ENCODE data around the gene TTC19.
"Not testable (repeated sequence)": the region's sequence is repeated elsewhere in the genome, so short reads cannot be mapped to it uniquely, and the experiment has no call there.

TTC19 gene

DNA sequence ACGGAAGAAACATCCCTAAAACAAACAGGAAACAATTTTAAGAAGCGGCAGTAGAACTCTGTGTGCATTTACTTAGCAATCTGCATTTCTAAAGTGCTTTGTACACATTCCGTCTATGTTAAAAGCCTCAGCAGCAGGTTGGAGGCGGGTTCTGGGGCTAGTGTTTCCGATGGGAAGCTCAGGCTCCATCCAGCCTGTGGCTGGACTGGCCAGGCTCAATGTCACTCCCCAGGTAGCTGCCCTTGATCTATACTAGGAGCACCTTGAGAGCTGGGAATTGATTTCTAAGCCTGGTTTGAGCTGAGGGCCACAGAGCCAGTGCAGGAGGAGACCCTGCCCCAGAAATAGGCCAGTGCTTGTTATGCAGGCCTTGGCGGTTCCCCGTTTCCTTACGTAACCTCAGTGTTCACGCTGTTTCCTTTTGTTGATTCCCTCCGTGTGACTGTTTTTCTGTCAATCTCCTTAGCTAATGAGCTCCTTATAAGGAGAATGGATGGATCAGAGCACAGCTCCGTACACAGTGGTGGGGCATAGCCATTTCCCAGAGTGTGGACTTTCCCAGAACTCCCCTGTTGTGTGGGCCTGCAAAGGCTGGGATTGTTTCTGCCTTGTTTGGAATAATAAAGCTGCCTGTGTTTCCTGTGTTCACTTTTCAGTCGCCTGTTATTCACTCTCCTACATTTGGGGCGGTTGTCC, 33.3 kb upstream of the TTC19 start:
- Histone ChIP-seq H3K9me3 (ENCODE audit: low read length) (no peaks in the 10 kb centered on the region), H3K4me1 (ENCODE audit: insufficient read depth, low read length) (peaks cover 25% of the 10 kb centered on the region), H2AFZ (ENCODE audit: low read depth, low read length) (peak overlapping the region; percentile 48), H3K36me3 (ENCODE audit: insufficient read depth, low read length) (no peaks in the 10 kb centered on the region), H3K27me3 (ENCODE audit: insufficient read depth, low read length) (no peaks in the 10 kb centered on the region), H3K4me3 (ENCODE audit: low read length) (peak overlapping the region; percentile 44)

- peaks cover 25% of the 10 kb centered on the region for H3K4me1 ChIP-seq (ENCODE audit: insufficient read depth, low read length)
- no peaks in the 10 kb centered on the region for H3K9me3 ChIP-seq (ENCODE audit: low read length)
- H3K4me3 ChIP-seq (ENCODE audit: low read length): peak overlapping the region; percentile 44
- no peaks in the 10 kb centered on the region for H3K36me3 ChIP-seq (ENCODE audit: insufficient read depth, low read length)
- H3K27me3 ChIP-seq (ENCODE audit: insufficient read depth, low read length): no peaks in the 10 kb centered on the region
- peak overlapping the region; percentile 48 for H2AFZ ChIP-seq (ENCODE audit: low read depth, low read length)
These were observed 32.8 kb upstream of the TTC19 start for GRCh38 chr17:15966879-15967248.

DNA sequence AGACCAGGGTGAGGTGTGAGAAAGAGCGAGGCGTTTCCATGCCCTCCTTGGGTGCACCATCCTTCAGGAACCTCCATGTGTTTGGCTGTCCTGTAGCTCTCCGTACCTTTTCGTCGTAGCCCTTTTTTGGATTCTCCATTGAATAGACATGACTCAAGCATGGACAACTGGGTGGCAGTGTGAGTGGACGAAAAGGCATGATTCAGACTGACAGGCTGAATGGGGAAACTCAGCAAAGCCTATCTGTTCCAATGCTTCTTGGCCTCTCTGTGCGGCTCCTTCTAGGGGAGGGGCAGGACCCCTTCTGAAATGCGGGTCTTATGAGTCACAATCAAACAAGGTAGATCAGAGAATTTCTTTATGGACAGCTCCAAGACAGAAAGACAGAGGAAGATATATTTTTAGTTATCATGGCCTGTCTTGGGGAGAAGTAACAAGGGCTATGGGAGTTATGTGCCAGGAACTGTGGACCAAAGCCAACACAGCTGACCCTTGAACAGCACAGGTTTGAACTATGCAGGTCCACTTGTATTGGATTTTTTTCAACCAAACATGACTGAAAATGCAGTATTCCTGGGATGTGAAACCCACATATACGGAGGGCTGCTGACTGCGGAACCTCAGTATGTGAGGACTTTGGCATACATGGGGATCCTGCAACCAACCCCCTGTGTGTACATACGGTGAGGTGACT, 31.8 kb upstream of the TTC19 start:
- H3K4me3 ChIP-seq (ENCODE audit: low read length): no peak overlapping the region
- H3K4me1 ChIP-seq (ENCODE audit: insufficient read depth, low read length): peaks cover 25% of the 10 kb centered on the region
- H3K36me3 ChIP-seq (ENCODE audit: insufficient read depth, low read length): no peaks in the 10 kb centered on the region
- H3K27me3 ChIP-seq (ENCODE audit: insufficient read depth, low read length): no peaks in the 10 kb centered on the region
- H2AFZ ChIP-seq (ENCODE audit: low read depth, low read length): no peak overlapping the region
- H3K9me3 ChIP-seq (ENCODE audit: low read length): no peaks in the 10 kb centered on the region

- no peak overlapping the region for H2AFZ ChIP-seq (ENCODE audit: low read depth, low read length)
- no peaks in the 10 kb centered on the region for H3K27me3 ChIP-seq (ENCODE audit: insufficient read depth, low read length)
- no peaks in the 10 kb centered on the region for H3K9me3 ChIP-seq (ENCODE audit: low read length)
- H3K36me3 ChIP-seq (ENCODE audit: insufficient read depth, low read length): no peaks in the 10 kb centered on the region
- H3K4me3 ChIP-seq (ENCODE audit: low read length): no peak overlapping the region
- H3K4me1 ChIP-seq (ENCODE audit: insufficient read depth, low read length): peaks cover 25% of the 10 kb centered on the region
These were observed 30.2 kb upstream of the TTC19 start for GRCh38 chr17:15969463-15969862.

DNA sequence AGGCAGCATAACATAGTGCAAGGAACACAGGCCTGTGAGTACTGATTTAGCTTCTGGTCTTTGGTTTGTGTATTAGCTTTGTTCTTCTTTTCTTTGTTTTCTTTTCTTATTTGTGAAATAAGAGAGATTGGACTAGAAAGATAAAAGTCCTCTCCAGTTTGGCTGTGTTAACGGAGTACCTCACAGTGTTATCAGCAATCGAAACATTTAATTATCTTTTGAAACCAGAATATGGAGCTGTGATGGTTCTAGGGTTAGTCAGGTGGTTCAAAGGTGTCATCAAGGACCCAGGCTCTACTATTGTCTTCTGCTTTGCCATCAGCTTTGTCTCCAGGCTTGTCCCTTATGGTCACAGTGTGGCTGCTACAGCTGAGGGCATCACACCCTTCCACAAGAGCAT, 29.1 kb upstream of the TTC19 start:
- Histone ChIP-seq H2AFZ (ENCODE audit: low read depth, low read length) (no peak overlapping the region), H3K36me3 (ENCODE audit: insufficient read depth, low read length) (peaks cover 8% of the 10 kb centered on the region), H3K9me3 (ENCODE audit: low read length) (no peaks in the 10 kb centered on the region), H3K4me3 (ENCODE audit: low read length) (no peak overlapping the region), H3K4me1 (ENCODE audit: insufficient read depth, low read length) (peaks cover 20% of the 10 kb centered on the region), H3K27me3 (ENCODE audit: insufficient read depth, low read length) (no peaks in the 10 kb centered on the region)

DNA sequence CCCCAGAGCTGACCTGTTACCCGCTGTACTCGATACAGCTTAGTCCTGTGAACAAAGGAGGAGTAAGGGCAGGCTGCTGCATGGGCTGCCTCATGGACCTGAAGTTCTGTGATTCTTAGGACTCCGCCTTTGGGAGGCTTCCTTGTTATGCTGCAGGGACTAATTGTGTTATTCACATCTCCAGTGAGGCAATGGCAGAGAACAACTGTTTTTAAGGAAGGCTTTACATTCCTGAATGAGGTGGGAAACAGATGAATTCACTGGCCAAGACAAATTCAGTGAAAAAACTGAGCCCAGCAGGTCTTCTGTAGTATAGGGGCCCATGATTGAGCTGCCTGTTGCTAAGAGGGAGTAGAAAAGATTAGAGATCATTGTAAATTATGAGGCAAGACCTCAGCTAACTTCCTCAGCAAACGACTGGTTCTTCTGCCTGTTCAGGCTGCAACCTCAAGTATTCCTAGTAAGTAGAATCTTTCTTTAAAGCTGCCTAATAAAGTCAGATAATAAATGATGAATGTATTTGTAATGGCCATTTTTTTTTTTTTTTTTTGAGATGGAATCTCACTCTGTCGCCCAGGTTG, 28.4 kb upstream of the TTC19 start:
- peaks cover 14% of the 10 kb centered on the region for H3K4me1 ChIP-seq (ENCODE audit: insufficient read depth, low read length)
- no peak overlapping the region for H2AFZ ChIP-seq (ENCODE audit: low read depth, low read length)
- H3K36me3 ChIP-seq (ENCODE audit: insufficient read depth, low read length): peaks cover 13% of the 10 kb centered on the region
- H3K27me3 ChIP-seq (ENCODE audit: insufficient read depth, low read length): no peaks in the 10 kb centered on the region
- H3K9me3 ChIP-seq (ENCODE audit: low read length): no peaks in the 10 kb centered on the region
- H3K4me3 ChIP-seq (ENCODE audit: low read length): no peak overlapping the region

DNA sequence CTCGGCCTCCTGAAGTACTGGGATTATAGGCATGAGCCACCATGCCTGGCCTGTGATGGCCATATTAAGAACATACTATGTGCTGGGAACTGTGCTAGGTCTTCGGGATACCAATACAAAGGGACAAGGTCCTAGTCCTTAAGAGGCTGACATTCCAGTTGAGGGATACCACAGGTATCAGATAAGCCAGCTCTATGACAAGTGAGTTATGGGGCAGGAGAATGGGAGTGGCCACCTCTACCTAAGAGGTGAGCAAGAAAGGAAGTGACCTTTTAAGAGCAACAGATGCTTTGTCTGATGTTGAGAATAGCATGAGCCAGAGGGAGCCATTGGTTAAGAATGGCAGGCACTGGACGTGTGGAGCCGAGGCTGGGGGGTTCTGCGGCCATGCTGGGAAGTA, 27.7 kb upstream of the TTC19 start:
- no peak overlapping the region for H2AFZ ChIP-seq (ENCODE audit: low read depth, low read length)
- no peaks in the 10 kb centered on the region for H3K9me3 ChIP-seq (ENCODE audit: low read length)
- no peaks in the 10 kb centered on the region for H3K27me3 ChIP-seq (ENCODE audit: insufficient read depth, low read length)
- H3K36me3 ChIP-seq (ENCODE audit: insufficient read depth, low read length): peaks cover 19% of the 10 kb centered on the region
- no peak overlapping the region for H3K4me3 ChIP-seq (ENCODE audit: low read length)
- H3K4me1 ChIP-seq (ENCODE audit: insufficient read depth, low read length): peaks cover 7% of the 10 kb centered on the region

DNA sequence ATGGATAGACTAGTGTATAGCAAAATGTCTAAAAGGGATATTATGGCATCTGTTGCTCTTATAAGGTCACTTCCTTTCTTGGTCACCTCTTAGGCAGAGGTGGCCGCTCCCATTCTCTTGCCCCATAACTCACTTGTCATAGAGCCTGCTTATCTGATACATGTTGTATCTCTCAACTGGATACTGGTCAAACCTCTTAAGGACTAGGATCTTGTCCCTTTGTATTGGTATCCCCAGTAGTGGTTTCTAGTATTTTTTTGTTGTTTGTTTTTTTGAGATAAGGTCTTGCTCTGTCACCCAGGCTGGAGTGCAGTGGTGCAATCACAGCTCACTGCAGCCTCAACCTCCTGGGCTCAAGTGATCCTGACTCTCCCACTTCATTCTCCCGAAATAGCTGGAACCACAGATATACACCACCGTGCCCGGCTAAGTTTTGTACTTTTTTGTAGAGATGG, 27.1 kb upstream of the TTC19 start:
- peaks cover 24% of the 10 kb centered on the region for H3K36me3 ChIP-seq (ENCODE audit: insufficient read depth, low read length)
- no peaks in the 10 kb centered on the region for H3K9me3 ChIP-seq (ENCODE audit: low read length)
- peaks cover 3% of the 10 kb centered on the region for H3K4me1 ChIP-seq (ENCODE audit: insufficient read depth, low read length)
- H3K27me3 ChIP-seq (ENCODE audit: insufficient read depth, low read length): no peaks in the 10 kb centered on the region
- no peak overlapping the region for H2AFZ ChIP-seq (ENCODE audit: low read depth, low read length)
- H3K4me3 ChIP-seq (ENCODE audit: low read length): no peak overlapping the region

DNA sequence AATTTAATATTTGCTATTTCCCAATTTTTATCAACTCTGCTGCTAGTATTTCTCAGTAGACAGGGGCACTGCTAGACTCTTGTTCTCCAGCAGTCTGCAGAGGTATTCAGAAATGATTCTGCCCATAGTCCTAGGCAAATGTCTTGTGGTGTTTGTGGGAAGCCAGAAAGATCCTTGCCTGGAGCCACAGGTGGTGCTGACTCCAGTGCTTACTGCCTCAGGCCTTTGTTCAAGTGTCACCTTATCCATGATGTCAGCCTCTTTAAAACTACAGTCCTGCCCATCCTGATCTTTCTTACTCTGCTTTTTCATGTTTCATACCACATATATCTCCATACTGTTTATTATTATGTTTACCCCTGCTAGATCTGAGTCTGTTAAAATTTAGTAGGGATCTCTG, 26.6 kb upstream of the TTC19 start:
- no peaks in the 10 kb centered on the region for H3K27me3 ChIP-seq (ENCODE audit: insufficient read depth, low read length)
- no peaks in the 10 kb centered on the region for H3K4me1 ChIP-seq (ENCODE audit: insufficient read depth, low read length)
- peaks cover 29% of the 10 kb centered on the region for H3K36me3 ChIP-seq (ENCODE audit: insufficient read depth, low read length)
- H2AFZ ChIP-seq (ENCODE audit: low read depth, low read length): no peak overlapping the region
- H3K4me3 ChIP-seq (ENCODE audit: low read length): no peak overlapping the region
- H3K9me3 ChIP-seq (ENCODE audit: low read length): no peaks in the 10 kb centered on the region

DNA sequence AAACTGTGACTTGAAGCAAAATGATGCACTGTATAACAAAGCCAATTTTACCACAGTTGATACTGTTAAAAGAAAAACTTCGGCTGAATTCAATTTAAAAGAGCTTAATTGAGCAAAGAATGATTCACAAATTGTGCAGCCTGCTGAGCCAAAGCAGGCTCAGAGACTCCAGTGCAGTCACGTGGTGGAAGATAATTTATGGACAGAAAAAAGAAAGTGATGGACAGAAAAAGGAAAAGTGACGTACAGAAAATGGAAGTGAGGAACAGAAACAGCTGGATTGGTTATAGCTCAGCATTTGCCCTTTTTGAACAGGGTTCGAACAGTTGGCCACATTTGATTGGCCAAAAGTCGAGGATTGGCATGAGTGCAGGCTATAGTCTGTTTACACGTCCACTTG, 25.8 kb upstream of the TTC19 start:
- Histone ChIP-seq H3K27me3 (ENCODE audit: insufficient read depth, low read length) (no peaks in the 10 kb centered on the region), H3K4me3 (ENCODE audit: low read length) (no peak overlapping the region), H3K36me3 (ENCODE audit: insufficient read depth, low read length) (peaks cover 35% of the 10 kb centered on the region), H2AFZ (ENCODE audit: low read depth, low read length) (no peak overlapping the region), H3K9me3 (ENCODE audit: low read length) (no peaks in the 10 kb centered on the region), H3K4me1 (ENCODE audit: insufficient read depth, low read length) (no peaks in the 10 kb centered on the region)

GRCh38 chr17:15977894-15978293, 21.7 kb upstream of the TTC19 start:
- Histone ChIP-seq H3K27me3 (ENCODE audit: insufficient read depth, low read length) (no peaks in the 10 kb centered on the region), H3K4me3 (ENCODE audit: low read length) (no peak overlapping the region), H2AFZ (ENCODE audit: low read depth, low read length) (no peak overlapping the region), H3K4me1 (ENCODE audit: insufficient read depth, low read length) (no peaks in the 10 kb centered on the region), H3K9me3 (ENCODE audit: low read length) (peaks cover 5% of the 10 kb centered on the region), H3K36me3 (ENCODE audit: insufficient read depth, low read length) (peaks cover 65% of the 10 kb centered on the region)

DNA sequence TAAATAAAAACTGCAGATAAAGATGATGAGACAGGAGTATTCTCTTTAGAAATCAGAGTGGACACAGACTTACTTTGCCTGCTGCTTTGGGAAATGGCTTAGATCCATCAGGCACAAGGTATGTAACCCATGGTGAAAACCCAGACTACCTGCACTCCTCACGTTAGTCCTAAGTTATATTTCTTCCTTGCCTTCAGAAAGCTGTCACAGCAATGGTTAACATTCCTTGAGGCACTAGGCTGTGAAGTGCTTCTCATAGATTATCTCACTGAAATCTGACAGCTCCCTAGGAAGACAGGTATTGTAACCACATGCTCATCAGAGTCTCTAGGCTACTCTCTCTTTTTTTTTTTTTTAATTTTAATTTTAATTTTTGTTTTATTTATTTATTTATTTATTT, 21.0 kb upstream of the TTC19 start:
- Histone ChIP-seq H3K4me1 (ENCODE audit: insufficient read depth, low read length) (no peaks in the 10 kb centered on the region), H3K27me3 (ENCODE audit: insufficient read depth, low read length) (no peaks in the 10 kb centered on the region), H3K4me3 (ENCODE audit: low read length) (no peak overlapping the region), H3K36me3 (ENCODE audit: insufficient read depth, low read length) (peaks cover 66% of the 10 kb centered on the region), H2AFZ (ENCODE audit: low read depth, low read length) (no peak overlapping the region), H3K9me3 (ENCODE audit: low read length) (peaks cover 5% of the 10 kb centered on the region)

- not testable (repeated sequence) for H3K4me3 ChIP-seq (ENCODE audit: low read length); H3K4me1 ChIP-seq (ENCODE audit: insufficient read depth, low read length); H3K9me3 ChIP-seq (ENCODE audit: low read length); H3K27me3 ChIP-seq (ENCODE audit: insufficient read depth, low read length); H2AFZ ChIP-seq (ENCODE audit: low read depth, low read length)
- H3K36me3 ChIP-seq (ENCODE audit: insufficient read depth, low read length): peaks cover 69% of the 10 kb centered on the region
These were observed 20.6 kb upstream of the TTC19 start for GRCh38 chr17:15979013-15979412.

Data from neuron (in vitro differentiated cells).